ENCODE measurements around the gene ABCC11.

DNA sequence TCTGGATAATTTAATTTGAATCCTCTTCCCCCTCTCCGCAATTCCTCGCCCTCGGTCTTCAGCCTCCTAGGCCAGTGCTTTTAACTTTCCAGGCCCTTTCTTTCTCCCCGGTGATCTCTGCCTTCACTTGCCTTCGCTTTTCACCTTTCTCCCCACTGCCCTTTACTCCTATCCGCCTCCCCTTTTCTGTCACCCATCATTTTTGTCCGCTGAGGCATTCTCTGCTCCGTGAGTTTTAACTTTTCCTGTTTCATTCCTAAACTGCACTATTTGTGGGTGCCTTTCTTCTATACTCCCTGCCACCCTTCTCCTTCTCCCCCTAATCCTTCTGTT, 2.5 kb downstream of the ABCC11 start:
- TF ChIP-seq, protein P1, sequence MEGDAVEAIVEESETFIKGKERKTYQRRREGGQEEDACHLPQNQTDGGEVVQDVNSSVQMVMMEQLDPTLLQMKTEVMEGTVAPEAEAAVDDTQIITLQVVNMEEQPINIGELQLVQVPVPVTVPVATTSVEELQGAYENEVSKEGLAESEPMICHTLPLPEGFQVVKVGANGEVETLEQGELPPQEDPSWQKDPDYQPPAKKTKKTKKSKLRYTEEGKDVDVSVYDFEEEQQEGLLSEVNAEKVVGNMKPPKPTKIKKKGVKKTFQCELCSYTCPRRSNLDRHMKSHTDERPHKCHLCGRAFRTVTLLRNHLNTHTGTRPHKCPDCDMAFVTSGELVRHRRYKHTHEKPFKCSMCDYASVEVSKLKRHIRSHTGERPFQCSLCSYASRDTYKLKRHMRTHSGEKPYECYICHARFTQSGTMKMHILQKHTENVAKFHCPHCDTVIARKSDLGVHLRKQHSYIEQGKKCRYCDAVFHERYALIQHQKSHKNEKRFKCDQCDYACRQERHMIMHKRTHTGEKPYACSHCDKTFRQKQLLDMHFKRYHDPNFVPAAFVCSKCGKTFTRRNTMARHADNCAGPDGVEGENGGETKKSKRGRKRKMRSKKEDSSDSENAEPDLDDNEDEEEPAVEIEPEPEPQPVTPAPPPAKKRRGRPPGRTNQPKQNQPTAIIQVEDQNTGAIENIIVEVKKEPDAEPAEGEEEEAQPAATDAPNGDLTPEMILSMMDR (IDR thresholded peaks at IDR 0.05): no peak
- no peak for TF ChIP-seq EZH2 (IDR thresholded peaks at IDR 0.05)
- no peak for TF ChIP-seq EZH2phosphoT487 (IDR thresholded peaks at IDR 0.05)

Measured in neural progenitor cell (in vitro differentiated cells).